Esophagus muscularis mucosa (tissue), 4 donors: ENCODE results near the gene EPX.

Experiments used
- EP300 ChIP-seq: sonication (generic); formaldehyde crosslinking; IDR thresholded peaks from one replicate; pipeline ENCODE4 v1.6.1; 2017; ENCODE audit warnings: antibody characterized with exemption
- POLR2A ChIP-seq: fragments of 450-650 bp; IDR thresholded peaks from one replicate; pipeline ENCODE4 v1.6.1; 2017; ENCODE audit warnings: antibody characterized with exemption, moderate library complexity, mild to moderate bottlenecking, low read depth
- TF ChIP-seq, protein P1 (sequence below), 3 experiments: fragments of 200-600 bp in 2 of 3; fragments of 450-650 bp in 1 of 3; sonication (generic) in 2 of 3; IDR thresholded peaks; one replicate each; pipeline ENCODE4 v1.5.1; 2017 to 2019; ENCODE audit warnings: antibody characterized with exemption in 3 of 3, mild to moderate bottlenecking in 2 of 3, moderate library complexity in 1 of 3

DNA sequence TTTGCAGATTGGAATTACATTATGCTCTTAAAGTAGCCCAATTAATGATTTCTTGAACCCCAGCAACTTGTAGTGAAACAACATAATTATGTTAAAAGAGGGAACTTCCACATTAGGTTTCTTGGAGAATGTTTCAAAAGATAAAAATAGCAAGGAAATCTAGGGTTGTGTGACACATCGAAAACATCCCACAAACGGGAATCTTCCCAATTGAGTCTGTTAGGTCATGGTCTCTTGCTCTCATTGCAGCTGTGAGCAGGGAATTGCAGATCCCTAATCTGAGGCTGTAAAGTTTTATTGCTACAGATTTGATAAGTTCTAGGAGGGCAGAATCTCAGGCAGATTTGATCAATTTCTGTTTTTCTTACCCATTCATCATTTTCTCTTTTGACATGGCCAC lies 39.1 kb downstream of the EPX start:
- TF ChIP-seq, protein P1, sequence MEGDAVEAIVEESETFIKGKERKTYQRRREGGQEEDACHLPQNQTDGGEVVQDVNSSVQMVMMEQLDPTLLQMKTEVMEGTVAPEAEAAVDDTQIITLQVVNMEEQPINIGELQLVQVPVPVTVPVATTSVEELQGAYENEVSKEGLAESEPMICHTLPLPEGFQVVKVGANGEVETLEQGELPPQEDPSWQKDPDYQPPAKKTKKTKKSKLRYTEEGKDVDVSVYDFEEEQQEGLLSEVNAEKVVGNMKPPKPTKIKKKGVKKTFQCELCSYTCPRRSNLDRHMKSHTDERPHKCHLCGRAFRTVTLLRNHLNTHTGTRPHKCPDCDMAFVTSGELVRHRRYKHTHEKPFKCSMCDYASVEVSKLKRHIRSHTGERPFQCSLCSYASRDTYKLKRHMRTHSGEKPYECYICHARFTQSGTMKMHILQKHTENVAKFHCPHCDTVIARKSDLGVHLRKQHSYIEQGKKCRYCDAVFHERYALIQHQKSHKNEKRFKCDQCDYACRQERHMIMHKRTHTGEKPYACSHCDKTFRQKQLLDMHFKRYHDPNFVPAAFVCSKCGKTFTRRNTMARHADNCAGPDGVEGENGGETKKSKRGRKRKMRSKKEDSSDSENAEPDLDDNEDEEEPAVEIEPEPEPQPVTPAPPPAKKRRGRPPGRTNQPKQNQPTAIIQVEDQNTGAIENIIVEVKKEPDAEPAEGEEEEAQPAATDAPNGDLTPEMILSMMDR (IDR thresholded peaks at IDR 0.05), result no peak
- no peak for TF ChIP-seq POLR2A
- TF ChIP-seq EP300, result no peak
